ENCODE data around the gene AP4M1. TPM values are rescaled to one million over a fixed set of nuclear protein-coding genes. Genes with fewer than 3 reads are reported as not detected.

AP4M1 gene
- total and polyA plus RNA-seq, 9 of the 15 experiments (the other 6 are each of a cell fraction or from before 2014, with no cell fraction given): 1.3 to 30.9 (median 14.1) TPM

GRCh38 chr7:100120733-100121036, 19.2 kb downstream of the AP4M1 start (continued):
- TF ChIP-seq POLR2G (IDR thresholded peaks at IDR 0.05; ENCODE audit: low read depth, low read length): no peak
- TF ChIP-seq ILF3 (IDR thresholded peaks at IDR 0.05; ENCODE audit: borderline replicate concordance): no peak
- no peak for TF ChIP-seq BACH1 (tag; IDR thresholded peaks at IDR 0.05)
- 0 out of 2 replicates have a peak, but pooled peaks have one; percentile 29 for TF ChIP-seq ZBTB49 (CRISPR knock-in tag; IDR thresholded peaks at IDR 0.05; ENCODE audit: borderline replicate concordance)
- peak; percentile 64 for TF ChIP-seq CBFA2T3 (IDR thresholded peaks at IDR 0.05)
- TF ChIP-seq, protein P1, sequence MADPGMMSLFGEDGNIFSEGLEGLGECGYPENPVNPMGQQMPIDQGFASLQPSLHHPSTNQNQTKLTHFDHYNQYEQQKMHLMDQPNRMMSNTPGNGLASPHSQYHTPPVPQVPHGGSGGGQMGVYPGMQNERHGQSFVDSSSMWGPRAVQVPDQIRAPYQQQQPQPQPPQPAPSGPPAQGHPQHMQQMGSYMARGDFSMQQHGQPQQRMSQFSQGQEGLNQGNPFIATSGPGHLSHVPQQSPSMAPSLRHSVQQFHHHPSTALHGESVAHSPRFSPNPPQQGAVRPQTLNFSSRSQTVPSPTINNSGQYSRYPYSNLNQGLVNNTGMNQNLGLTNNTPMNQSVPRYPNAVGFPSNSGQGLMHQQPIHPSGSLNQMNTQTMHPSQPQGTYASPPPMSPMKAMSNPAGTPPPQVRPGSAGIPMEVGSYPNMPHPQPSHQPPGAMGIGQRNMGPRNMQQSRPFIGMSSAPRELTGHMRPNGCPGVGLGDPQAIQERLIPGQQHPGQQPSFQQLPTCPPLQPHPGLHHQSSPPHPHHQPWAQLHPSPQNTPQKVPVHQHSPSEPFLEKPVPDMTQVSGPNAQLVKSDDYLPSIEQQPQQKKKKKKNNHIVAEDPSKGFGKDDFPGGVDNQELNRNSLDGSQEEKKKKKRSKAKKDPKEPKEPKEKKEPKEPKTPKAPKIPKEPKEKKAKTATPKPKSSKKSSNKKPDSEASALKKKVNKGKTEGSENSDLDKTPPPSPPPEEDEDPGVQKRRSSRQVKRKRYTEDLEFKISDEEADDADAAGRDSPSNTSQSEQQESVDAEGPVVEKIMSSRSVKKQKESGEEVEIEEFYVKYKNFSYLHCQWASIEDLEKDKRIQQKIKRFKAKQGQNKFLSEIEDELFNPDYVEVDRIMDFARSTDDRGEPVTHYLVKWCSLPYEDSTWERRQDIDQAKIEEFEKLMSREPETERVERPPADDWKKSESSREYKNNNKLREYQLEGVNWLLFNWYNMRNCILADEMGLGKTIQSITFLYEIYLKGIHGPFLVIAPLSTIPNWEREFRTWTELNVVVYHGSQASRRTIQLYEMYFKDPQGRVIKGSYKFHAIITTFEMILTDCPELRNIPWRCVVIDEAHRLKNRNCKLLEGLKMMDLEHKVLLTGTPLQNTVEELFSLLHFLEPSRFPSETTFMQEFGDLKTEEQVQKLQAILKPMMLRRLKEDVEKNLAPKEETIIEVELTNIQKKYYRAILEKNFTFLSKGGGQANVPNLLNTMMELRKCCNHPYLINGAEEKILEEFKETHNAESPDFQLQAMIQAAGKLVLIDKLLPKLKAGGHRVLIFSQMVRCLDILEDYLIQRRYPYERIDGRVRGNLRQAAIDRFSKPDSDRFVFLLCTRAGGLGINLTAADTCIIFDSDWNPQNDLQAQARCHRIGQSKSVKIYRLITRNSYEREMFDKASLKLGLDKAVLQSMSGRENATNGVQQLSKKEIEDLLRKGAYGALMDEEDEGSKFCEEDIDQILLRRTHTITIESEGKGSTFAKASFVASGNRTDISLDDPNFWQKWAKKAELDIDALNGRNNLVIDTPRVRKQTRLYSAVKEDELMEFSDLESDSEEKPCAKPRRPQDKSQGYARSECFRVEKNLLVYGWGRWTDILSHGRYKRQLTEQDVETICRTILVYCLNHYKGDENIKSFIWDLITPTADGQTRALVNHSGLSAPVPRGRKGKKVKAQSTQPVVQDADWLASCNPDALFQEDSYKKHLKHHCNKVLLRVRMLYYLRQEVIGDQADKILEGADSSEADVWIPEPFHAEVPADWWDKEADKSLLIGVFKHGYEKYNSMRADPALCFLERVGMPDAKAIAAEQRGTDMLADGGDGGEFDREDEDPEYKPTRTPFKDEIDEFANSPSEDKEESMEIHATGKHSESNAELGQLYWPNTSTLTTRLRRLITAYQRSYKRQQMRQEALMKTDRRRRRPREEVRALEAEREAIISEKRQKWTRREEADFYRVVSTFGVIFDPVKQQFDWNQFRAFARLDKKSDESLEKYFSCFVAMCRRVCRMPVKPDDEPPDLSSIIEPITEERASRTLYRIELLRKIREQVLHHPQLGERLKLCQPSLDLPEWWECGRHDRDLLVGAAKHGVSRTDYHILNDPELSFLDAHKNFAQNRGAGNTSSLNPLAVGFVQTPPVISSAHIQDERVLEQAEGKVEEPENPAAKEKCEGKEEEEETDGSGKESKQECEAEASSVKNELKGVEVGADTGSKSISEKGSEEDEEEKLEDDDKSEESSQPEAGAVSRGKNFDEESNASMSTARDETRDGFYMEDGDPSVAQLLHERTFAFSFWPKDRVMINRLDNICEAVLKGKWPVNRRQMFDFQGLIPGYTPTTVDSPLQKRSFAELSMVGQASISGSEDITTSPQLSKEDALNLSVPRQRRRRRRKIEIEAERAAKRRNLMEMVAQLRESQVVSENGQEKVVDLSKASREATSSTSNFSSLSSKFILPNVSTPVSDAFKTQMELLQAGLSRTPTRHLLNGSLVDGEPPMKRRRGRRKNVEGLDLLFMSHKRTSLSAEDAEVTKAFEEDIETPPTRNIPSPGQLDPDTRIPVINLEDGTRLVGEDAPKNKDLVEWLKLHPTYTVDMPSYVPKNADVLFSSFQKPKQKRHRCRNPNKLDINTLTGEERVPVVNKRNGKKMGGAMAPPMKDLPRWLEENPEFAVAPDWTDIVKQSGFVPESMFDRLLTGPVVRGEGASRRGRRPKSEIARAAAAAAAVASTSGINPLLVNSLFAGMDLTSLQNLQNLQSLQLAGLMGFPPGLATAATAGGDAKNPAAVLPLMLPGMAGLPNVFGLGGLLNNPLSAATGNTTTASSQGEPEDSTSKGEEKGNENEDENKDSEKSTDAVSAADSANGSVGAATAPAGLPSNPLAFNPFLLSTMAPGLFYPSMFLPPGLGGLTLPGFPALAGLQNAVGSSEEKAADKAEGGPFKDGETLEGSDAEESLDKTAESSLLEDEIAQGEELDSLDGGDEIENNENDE (IDR thresholded peaks at IDR 0.05; ENCODE audit: low read depth, low read length): no peak
- no peak for TF ChIP-seq KDM2B (CRISPR knock-in tag; IDR thresholded peaks at IDR 0.05)
- 0 out of 2 replicates have a peak, but pooled peaks have one; percentile 2 for TF ChIP-seq TAL1 (IDR thresholded peaks at IDR 0.05)
- TF ChIP-seq CHD4 (IDR thresholded peaks at IDR 0.05; ENCODE audit: insufficient read depth, insufficient replicate concordance, low read depth, low read length, poor library complexity, severe bottlenecking): no peak
- TF ChIP-seq, protein P2, sequence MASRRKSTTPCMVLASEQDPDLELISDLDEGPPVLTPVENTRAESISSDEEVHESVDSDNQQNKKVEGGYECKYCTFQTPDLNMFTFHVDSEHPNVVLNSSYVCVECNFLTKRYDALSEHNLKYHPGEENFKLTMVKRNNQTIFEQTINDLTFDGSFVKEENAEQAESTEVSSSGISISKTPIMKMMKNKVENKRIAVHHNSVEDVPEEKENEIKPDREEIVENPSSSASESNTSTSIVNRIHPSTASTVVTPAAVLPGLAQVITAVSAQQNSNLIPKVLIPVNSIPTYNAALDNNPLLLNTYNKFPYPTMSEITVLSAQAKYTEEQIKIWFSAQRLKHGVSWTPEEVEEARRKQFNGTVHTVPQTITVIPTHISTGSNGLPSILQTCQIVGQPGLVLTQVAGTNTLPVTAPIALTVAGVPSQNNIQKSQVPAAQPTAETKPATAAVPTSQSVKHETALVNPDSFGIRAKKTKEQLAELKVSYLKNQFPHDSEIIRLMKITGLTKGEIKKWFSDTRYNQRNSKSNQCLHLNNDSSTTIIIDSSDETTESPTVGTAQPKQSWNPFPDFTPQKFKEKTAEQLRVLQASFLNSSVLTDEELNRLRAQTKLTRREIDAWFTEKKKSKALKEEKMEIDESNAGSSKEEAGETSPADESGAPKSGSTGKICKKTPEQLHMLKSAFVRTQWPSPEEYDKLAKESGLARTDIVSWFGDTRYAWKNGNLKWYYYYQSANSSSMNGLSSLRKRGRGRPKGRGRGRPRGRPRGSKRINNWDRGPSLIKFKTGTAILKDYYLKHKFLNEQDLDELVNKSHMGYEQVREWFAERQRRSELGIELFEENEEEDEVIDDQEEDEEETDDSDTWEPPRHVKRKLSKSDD (conservative IDR thresholded peaks at IDR 0.05; ENCODE audit: low read length): no peak
- TF ChIP-seq BRD4 (IDR thresholded peaks at IDR 0.05): no peak

All from K562 (cell line).